Measurements from ENCODE around the gene IDNK. TPM values are rescaled to one million over a fixed set of nuclear protein-coding genes. Genes with fewer than 3 reads are reported as not detected.
"Not testable (repeated sequence)": the region's sequence is repeated elsewhere in the genome, so short reads cannot be mapped to it uniquely, and the experiment has no call there.

IDNK gene
- total RNA-seq (2014; rRNA removed; shearing (Covaris generic); ENCODE audit: low replicate concordance), result 1.2 and 4.6 TPM in 2 replicates

DNA sequence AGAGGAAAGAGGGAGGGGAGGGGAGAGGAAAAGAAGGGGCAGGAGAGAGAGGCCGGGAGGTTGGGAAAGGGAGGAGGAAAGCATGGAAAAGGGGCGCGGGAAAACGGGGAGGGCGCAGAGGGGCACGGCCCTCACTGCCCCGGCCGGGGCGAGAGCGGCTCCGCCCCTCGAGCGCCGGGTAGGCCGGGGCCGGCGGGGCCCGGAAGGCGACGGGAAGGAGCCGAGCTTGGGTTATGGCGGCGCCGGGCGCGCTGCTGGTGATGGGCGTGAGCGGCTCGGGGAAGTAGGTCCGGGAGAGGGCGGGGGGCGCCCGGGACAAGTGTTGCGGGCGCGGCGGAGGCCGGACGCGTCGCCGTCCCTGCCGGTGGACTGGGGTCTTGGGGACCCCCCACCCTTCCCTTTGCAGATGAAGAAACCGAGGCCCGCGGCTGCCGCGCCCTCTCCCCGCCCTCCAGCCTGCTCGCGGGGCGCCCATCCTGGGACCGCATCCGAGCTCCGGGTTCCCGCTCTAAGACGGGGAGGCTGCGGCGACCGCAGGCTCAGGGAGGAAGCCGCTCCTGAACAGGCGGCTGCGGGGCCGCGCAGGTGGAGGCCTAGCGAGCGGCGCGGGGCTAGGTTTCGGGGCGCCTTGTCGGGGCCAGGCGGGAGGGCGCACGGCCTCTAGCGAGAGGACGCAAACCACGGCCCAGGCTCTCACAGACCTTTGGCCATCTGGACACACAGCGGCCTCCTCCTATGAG lies at the start of gene IDNK:
IDNK (plus strand) TSS at position 205 of the 740 bp plus-strand sequence; CDS start at position 234, 29 bp downstream.
- peak within 1 kb of the TSS; percentile 65 for H3K4me3 ChIP-seq
- peak; percentile 75 for DNase-seq
- H3K36me3 ChIP-seq, result no peaks in the 10 kb centered on the region
- H3K9me3 ChIP-seq, result no peaks in the 10 kb centered on the region
- no peaks in the 10 kb centered on the region for H3K27me3 ChIP-seq

DNA sequence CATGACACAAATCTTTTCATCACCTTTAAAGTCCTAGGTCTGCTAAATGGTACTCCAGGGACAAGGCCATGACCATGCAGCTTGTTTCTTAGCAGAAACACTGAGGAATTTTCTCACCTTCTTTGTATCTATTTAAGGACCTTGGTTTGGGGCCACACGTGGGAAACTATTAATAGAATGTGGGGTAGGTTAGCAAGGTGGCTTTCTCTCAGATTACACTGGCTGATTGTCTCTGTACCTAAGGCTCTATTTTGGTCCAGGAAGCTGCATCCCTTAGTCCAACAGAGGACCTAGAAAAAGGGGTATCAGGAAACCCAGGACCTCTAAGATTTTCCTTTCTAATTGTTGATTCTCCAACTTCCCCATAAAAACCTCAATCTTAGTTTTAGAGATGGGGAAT lies 48.5 kb upstream of the IDNK start:
- Histone ChIP-seq H3K4me3 (no peak overlapping the region), H3K36me3 (no peaks in the 10 kb centered on the region), H3K9me3 (no peaks in the 10 kb centered on the region), H3K27me3 (no peaks in the 10 kb centered on the region)
- no peak for DNase-seq

DNA sequence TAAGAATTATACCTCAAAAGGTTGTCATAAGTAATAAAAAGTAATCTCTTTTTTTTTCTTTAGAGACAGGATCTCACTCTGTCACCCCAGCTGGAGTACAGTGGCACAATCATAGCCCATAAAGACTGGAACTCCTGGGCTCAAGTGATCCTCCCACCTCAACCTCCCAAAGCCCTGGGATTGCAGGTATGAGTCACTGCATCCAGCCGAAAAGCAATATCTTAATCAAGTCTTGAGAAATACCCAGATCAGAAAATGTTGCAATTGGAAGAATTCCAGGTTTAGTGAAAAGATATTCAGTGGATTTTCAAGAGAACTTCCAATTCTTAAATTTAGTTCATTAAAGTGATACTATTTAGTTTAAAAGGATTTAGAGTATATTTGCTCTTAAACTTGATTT lies 40.9 kb upstream of the IDNK start:
- H3K9me3 ChIP-seq, result no peaks in the 10 kb centered on the region
- no peaks in the 10 kb centered on the region for H3K36me3 ChIP-seq
- DNase-seq, result no peak

DNA sequence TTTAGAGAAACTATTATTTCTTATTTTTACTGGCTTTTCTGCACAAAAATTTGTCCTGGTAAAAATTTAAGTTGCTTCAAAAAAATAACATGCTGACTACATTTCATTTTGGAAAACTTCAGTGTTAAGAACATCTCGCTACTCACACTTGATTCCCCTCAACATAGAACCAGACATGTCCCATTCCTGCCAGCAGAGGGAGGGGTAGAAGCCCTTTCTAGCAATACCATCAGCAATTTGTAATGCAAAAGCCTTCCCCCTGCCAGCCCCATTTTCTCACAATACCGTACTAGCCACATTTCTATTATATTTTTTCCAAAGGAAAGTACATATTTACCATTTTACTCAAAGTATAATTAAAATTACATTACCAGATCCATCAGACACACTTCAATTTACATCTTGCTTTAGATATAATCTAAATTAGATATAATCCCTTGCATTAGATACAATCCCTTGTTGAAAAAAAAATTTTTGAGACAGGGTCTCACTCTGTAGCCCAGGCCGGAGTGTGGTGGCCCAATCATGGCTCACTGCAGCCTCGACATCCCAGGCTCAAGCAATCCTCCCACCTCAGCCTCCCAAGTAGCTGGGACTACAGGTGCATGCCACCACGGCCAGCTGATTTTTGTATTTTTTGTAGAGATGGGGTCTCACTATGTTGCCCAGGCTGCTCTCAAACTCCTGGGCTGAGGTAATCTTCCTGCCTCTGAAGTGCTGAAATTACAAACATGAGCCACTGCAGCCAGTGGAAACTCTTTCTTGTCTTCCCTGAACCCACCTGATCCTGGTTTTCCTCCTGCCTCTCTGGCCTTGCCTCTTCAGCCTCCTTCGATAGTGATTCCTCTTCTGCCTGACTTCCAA lies 39.6 kb upstream of the IDNK start:
- Histone ChIP-seq H3K36me3 (no peaks in the 10 kb centered on the region), H3K4me3 (no peak overlapping the region), H3K9me3 (no peaks in the 10 kb centered on the region), H3K27me3 (no peaks in the 10 kb centered on the region)
- peak; percentile 34 for DNase-seq

More for the DNA sequence above, 40.9 kb upstream of the IDNK start:
- H3K4me3 ChIP-seq, result no peak overlapping the region
- H3K27me3 ChIP-seq, result no peaks in the 10 kb centered on the region

DNA sequence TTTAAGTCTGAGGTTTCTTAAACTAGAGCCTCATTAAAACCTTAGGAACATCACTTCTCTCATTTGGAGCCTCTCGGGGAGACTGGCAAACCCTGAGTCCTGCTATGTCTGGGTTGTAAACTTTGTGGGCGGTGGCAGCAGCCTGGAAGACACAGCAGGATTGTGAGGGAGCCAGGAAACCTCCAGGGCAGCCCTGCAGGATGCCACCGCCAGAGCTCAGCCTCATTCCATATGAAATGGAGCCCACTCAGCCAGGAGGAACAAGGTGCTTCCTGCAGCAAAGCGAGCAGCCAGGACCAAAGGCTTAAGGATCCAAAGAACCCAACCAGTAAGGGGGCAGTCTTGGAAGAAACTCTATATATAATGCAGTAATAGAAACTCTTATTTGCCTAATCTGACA lies 37.9 kb upstream of the IDNK start:
- H3K36me3 ChIP-seq, result no peaks in the 10 kb centered on the region
- no peak for DNase-seq
- H3K9me3 ChIP-seq, result no peaks in the 10 kb centered on the region
- no peak overlapping the region for H3K4me3 ChIP-seq
- no peaks in the 10 kb centered on the region for H3K27me3 ChIP-seq

DNA sequence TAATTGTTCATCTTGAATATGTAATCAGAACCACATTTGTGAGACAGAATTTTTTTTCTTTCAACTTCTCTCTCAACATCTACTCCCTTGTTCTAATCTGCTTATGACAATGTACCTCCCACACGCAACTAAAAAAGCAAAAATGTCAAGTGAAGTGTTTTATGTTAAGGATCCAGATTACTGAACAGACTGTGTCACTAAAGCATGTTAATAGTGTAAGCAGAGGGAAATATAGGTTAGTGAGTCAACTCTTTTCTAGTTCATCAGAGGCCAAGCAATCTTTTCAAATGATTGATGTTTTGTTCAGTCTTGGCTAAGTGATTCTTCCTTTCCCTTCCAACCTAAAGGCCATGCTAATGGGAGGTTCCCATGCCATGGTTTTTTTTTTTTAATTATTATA lies 34.7 kb upstream of the IDNK start:
- Histone ChIP-seq H3K27me3 (no peaks in the 10 kb centered on the region), H3K9me3 (no peaks in the 10 kb centered on the region), H3K36me3 (no peaks in the 10 kb centered on the region), H3K4me3 (no peak overlapping the region)
- DNase-seq, result no peak

DNA sequence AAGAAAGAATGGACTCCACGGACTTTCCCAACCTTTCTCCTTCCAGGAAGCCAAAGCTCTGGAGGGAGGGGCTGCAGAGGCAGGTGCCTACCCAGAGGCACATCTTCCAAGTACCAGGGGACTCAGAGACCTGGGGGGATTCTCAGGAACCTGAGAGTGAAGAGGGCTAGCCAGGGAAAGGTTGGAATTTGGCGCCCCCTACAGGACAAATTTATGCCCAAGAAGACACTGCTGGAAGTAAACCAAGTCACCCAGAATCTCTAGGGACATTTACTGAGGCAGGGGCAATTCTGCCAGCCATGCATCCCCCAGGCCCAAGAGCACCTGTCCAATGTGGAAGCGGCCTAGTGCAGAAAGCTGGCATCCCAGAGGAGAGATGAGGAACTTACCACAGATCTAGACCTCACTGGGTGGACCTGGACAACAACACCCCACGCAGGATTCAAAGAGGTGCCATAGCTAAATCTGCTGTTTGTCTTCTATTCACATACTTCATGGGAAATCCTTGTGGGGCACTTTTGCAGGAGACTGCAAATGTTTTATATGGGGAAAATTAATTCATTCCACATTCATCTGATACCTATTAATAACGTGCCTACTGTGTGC lies 25.9 kb upstream of the IDNK start:
- no peak for DNase-seq
- Histone ChIP-seq H3K27me3 (no peaks in the 10 kb centered on the region), H3K4me3 (no peak overlapping the region), H3K9me3 (no peaks in the 10 kb centered on the region), H3K36me3 (no peaks in the 10 kb centered on the region)

DNA sequence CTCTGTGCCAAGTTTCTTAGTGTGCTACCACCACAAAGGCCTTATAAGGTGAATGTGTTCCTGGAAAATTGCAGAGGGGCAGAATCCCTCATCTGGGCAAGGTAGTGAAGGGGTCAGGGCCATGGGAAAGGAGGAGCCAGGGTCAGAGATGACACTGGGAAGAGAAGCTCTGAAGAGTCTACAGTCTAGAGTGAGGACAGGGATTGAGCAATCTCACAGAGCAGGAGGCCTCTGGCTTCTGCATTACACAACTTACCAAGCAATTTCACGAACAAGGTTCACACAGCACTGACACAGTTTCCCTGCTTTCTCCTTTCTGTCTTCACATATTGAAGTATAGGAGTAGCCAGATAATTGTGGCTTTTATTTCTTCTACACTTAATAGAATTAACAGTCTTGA lies 24.5 kb upstream of the IDNK start:
- no peaks in the 10 kb centered on the region for H3K36me3 ChIP-seq
- H3K9me3 ChIP-seq, result no peaks in the 10 kb centered on the region
- DNase-seq, result no peak
- H3K4me3 ChIP-seq, result no peak overlapping the region
- H3K27me3 ChIP-seq, result no peaks in the 10 kb centered on the region

DNA sequence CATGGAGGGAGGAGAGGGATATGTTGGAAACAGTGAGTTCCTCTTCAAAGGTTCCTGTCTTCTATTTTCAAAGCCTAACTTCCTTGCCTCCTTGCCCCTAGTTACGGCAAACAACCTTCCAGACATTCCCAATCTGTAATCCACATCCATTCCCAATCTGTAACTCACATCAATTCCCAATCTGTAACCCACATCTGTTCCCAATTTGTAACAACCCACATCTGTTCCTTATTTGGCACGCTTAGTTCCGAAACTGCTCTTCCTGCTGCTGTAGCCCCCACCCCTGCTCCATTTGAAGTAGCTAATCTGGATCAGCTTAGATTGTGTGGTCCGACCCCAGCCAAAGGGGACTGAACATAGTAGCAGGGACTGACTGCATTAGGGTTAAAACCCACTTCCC lies 23.9 kb upstream of the IDNK start:
- Histone ChIP-seq H3K36me3 (no peaks in the 10 kb centered on the region), H3K27me3 (no peaks in the 10 kb centered on the region), H3K9me3 (no peaks in the 10 kb centered on the region), H3K4me3 (no peak overlapping the region)
- no peak for DNase-seq

DNA sequence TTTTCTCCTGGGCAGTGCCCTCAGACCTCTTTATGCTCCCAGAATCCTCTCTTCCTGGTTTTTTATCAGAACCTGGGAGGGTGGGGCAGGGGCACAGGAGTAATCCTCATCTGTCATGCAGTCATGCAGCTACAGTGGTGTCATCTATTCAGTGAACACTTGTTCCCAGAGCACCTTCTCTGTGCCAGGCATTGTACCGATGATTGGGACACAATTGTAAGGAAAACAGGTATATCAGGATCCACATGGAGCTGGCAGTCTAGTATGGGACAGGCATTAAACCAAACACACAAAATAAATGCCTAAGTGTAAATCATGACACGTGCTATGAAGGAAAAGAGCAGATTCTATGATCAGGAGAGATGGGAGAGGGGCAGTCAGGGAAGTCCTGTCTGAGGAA lies 21.5 kb upstream of the IDNK start:
- Histone ChIP-seq H3K4me3 (no peak overlapping the region), H3K9me3 (no peaks in the 10 kb centered on the region), H3K36me3 (no peaks in the 10 kb centered on the region), H3K27me3 (no peaks in the 10 kb centered on the region)
- DNase-seq, result no peak

DNA sequence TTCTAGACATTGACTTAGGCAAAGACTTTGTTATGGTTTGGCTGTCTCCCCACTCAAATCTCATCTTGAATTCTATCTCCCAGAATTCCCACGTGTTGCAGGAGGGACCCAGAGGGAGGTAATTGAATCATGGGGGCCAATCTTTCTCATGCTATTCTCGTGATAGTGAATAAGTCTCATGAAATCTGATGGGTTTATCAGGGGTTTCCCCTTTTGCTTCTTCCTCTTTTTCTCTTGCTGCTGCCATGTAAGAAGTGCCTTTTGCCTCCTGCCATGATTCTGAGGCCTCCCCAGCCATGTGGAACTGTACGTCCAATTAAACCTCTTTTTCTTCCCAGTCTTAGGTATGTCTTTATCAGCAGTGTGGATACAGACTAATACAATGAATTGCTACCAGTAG lies 15.3 kb upstream of the IDNK start:
- DNase-seq, H3K4me3 ChIP-seq, H3K27me3 ChIP-seq, H3K9me3 ChIP-seq, H3K36me3 ChIP-seq: not testable (repeated sequence)

DNA sequence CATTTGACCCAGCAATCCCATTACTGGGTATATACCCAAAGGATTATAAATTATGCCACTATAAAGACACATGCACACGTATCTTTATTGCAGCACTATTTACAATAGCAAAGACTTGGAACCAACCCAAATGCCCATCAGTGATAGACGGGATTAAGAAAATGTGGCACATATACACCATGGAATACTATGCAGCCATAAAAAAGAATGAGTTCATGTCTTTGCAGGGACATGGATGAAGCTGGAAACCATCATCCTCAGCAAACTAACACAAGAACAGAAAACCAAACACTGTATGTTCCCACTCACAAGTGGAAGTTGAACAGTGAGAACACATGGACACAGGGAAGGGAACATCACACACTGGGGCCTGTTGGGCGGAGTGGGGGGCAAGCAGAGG lies 9.6 kb upstream of the IDNK start:
- DNase-seq, H3K36me3 ChIP-seq, H3K9me3 ChIP-seq, H3K27me3 ChIP-seq, H3K4me3 ChIP-seq: not testable (repeated sequence)

DNA sequence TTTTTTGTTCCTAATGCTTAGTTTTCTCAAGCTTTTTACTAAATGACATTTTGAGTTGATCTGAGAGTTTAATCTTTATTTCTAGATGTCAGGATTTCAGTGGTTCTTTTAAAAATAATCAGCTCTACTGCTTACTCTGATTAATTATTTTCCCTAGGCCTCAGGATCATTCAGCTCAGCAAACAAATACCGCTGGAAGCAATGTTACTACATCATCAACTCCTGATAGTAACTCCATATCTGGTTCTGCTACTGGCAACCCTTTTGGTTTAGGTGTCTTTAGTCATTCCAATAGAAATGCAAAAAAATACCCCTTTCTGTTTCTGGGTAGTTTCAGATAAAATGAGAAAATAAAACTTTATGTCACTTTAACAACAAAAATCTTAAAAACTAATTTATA lies 5.6 kb upstream of the IDNK start:
- Histone ChIP-seq H3K27me3 (no peaks in the 10 kb centered on the region), H3K9me3 (no peaks in the 10 kb centered on the region), H3K36me3 (no peaks in the 10 kb centered on the region), H3K4me3 (no peak overlapping the region)
- DNase-seq, result no peak

DNA sequence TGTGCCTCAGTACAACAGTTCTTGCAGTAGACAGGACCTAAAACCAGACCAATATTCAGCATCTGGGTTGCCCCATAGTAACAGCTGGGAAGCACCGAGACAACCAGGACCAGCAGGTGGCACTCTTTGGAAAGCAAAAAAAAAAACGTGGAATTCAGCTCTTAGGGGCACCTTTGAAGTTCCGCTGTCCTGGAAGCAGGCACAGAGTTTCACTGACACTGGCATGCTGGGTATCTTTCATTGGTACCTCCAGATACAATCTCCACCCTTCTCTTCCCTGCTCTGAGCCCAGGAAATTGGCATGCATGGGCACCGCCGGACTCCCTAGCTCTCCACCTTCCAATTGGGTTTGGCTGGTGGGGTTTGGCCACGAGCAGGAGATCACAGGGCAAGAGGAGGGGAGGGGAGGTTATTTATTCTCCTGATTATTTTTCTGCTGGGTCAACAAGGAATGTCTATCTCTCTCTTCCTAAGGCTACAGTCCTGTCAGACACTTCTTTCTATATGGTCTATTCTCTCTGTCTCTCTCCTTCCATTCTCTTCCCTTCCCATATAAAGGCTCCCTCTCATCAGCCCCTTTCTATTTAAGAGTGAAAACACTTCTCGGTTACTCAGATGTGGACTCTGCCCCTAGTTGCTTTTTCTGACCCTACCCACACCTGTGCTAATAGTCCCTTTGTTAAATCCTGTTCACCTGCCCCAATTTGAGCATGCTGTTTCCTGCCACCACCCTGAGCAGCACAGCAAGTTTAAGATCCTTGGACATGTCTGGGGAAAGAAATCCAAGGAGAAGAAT lies 1.9 kb upstream of the IDNK start:
- DNase-seq, result no peak
- no peaks in the 10 kb centered on the region for H3K27me3 ChIP-seq
- H3K9me3 ChIP-seq, result no peaks in the 10 kb centered on the region
- no peak overlapping the region for H3K4me3 ChIP-seq
- H3K36me3 ChIP-seq, result no peaks in the 10 kb centered on the region

DNA sequence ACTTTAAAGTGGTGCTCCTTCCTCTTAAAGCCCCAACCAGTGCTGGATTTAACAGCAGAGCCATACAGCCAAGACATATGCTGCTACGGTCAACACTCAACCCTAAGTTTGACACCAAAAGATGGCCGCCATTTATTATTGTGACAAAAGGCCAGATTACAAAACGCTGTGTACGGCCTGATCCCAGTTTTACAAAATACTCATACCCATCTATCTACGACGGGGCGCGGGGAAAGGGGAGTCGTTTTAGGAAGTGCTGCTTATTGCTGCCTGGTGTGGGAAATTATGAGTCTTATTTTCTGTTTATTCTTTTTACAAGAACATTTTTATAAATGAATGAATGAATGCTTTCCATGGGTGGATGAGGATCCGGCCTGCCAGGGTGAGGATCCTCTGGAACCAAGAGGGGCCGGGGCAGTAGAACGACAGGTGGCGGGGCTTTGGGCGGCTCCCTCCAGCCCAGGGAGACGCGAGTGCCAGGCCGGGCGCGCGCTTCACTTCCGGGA lies 457 bp upstream of the IDNK start:
- no peak for DNase-seq
- Histone ChIP-seq H3K9me3 (no peaks in the 10 kb centered on the region), H3K4me3 (peak overlapping the region; percentile 65), H3K27me3 (no peaks in the 10 kb centered on the region), H3K36me3 (no peaks in the 10 kb centered on the region)

DNA sequence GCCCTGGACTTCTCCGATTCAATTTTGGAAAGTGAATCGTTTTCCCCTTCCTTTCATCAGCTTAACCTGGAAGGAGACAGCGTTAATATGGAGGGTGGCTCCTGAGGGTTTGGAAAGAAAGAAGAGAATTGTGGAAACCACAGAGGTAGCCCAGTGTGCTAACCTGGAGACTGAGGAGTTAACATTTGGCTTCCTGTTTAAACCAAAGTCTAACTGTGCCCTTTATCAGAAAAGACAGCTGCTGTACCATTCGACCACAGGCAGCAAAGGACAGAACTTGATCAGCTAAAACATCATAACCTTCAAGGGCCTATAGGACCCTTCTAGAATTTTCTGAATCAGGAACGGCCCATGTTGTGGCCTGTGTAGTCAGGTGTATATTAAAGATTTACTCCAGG lies 735 bp downstream of the IDNK start:
- Histone ChIP-seq H3K27me3 (no peaks in the 10 kb centered on the region), H3K9me3 (no peaks in the 10 kb centered on the region), H3K4me3 (peak overlapping the region; percentile 65), H3K36me3 (no peaks in the 10 kb centered on the region)
- no peak for DNase-seq

DNA sequence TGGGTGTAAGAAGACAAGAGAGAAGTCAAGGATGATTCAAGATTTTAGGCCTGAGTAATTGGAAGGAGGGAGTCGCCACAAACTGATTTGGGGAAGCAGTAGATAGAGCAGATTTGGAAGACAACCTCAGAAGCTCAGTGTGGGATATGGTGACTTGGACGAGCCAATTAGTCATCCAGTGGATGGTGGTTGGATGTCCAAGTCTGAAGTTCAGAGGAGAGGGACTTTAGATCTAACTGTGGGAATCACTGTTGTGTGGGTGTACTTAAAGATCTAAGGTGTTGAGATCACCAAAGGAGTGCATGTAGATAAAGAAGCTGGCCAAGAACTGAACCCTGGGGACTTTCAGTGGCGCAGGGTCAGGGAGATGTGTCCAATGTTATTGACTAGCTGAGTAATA lies 2.2 kb downstream of the IDNK start:
- no peaks in the 10 kb centered on the region for H3K36me3 ChIP-seq
- H3K27me3 ChIP-seq, result no peaks in the 10 kb centered on the region
- no peak overlapping the region for H3K4me3 ChIP-seq
- no peak for DNase-seq
- no peaks in the 10 kb centered on the region for H3K9me3 ChIP-seq

Measured in MG63 (cell line).